Heart left ventricle (tissue), 16 donors: ENCODE results near the gene PSMB5. TPM values are rescaled to one million over a fixed set of nuclear protein-coding genes. Genes with fewer than 3 reads are reported as not detected.

Source experiments
- ATAC-seq, 4 donors: fragments of 200-7000 bp; cut with Tn5 transposase; one replicate each; pipeline ENCODE4 v1.9.1; 2020 to 2022; ENCODE audit warnings: moderate library complexity in 4 of 4, mild to moderate bottlenecking in 3 of 4, moderate number of reproducible peaks in 1 of 4
- DNase-seq, 5 donors: peaks; one replicate each; pipeline ENCODE4 v3.0.0-alpha.2; 2020
- H3K27ac ChIP-seq, 12 donors: fragments of 200-600 bp; sonication (generic) in 4 of 12; one replicate each; pipeline versions ENCODE4 v1.5.0 to v1.8.0; 2016 to 2022; ENCODE audit warnings: mild to moderate bottlenecking in 2 of 12
- H3K27me3 ChIP-seq, 9 donors: fragments of 200-600 bp; sonication (generic) in 2 of 9; one replicate each; pipeline versions ENCODE4 v1.5.1 to v1.8.0; 2016 to 2022; ENCODE audit warnings: mild to moderate bottlenecking in 3 of 9
- H3K36me3 ChIP-seq, 9 donors: fragments of 200-600 bp; sonication (generic) in 2 of 9; one replicate each; pipeline versions ENCODE4 v1.5.0 to v1.8.0; 2018 to 2022; ENCODE audit warnings: mild to moderate bottlenecking in 2 of 9
- H3K4me1 ChIP-seq, 12 donors: fragments of 200-600 bp; sonication (generic) in 4 of 12; one replicate each; pipeline versions ENCODE4 v1.5.0 to v1.8.0; 2016 to 2022; ENCODE audit warnings: mild to moderate bottlenecking in 3 of 12
- H3K4me3 ChIP-seq, 12 donors: fragments of 200-600 bp; sonication (generic) in 4 of 12; one replicate each; pipeline versions ENCODE4 v1.5.0 to v1.8.0; 2017 to 2022; ENCODE audit warnings: mild to moderate bottlenecking in 9 of 12, moderate library complexity in 4 of 12
- H3K9me3 ChIP-seq, 12 donors: fragments of 200-600 bp; sonication (generic) in 4 of 12; one replicate each; pipeline versions ENCODE4 v1.5.0 to v1.8.0; 2016 to 2022; ENCODE audit warnings: mild to moderate bottlenecking in 1 of 12
- POLR2A ChIP-seq, 2 donors: fragments of 450-650 bp; IDR thresholded peaks; one replicate each; pipeline ENCODE4 v1.6.1; 2017; ENCODE audit warnings: antibody characterized with exemption in 2 of 2, mild to moderate bottlenecking in 2 of 2, moderate library complexity in 2 of 2
- WGBS, 4 donors: extraction: QIAGEN DNeasy Blood & Tissue Kit in 2 of 4; methylation state at CpG; one replicate each; pipeline versions ENCODE4 v1.1.5 to v1.1.7; 2013 to 2018; 5-methylcytosine and 5-hydroxymethylcytosine counted together
- intact Hi-C, 10 donors: fragments of 100-400 bp; cut with DNase I; formaldehyde crosslinking; loops; one replicate each; pipeline versions ENCODE4 v1.11.1 to v1.14.2; 2022
- polyA plus RNA-seq, 2 donors: library from polyadenylated mRNA; stranded (reverse); fragments of 200-250 nt; gene quantifications; one replicate each; pipeline ENCODE4 v1.2.3, GENCODE V29; 2013
- total RNA-seq, 9 donors: library from RNA; depleted of rRNA in 2 of 9; stranded (reverse); fragments of >200 nt in 2 of 9; fragmentation: NEBNext Ultra II Directional in 3 of 9; extraction: Animal tissue kit (Norgen Biotek cat#: 25700) in 3 of 9; gene quantifications; one replicate each; pipeline versions ENCODE4 v1.1.0 to v1.2.4, GENCODE V29; 2016 to 2023
- TF ChIP-seq, protein P1 (sequence below), 12 donors: fragments of 200-600 bp; sonication (generic) in 4 of 12; IDR thresholded peaks; one replicate each; pipeline versions ENCODE4 v1.5.0 to v1.8.0; 2018 to 2022; ENCODE audit warnings: antibody characterized with exemption in 12 of 12, mild to moderate bottlenecking in 5 of 12
- donor health status: ischemic (EF 13 %, LVEDD 7.1; RV severe dilation, severe dysfunction).
- donor health status: healthy with polysubstance abuse.
- donor health status: DM: no; HTN: yes; CAD: no.
- donor health status: DM: no; HTN: no; CAD: no.
- donor health status: ischemic (EF 25% LVEDD 6.9; RV normal size, moderate dysfunction).
- donor health status: ischemic (EF 25% LVEDD 5.7; RV mildly dilated, moderate dysfunction).
- donor health status: healthy.
- donor health status: DM: yes; HTN: yes; CAD: no.
- donor health status: ischemic (EF 35%, LVEDD 5.7; RV mildly dilated, moderate dysfunction).
- donor health status: nonischemic (EF 11% LVEDD 7.7; RV severe dilation, severe dysfunction).
- donor health status: DM: yes; HTN: yes; CAD: no.
- donor health status: PGD.
- donor health status: ischemic (EF 29% LVEDD 5.4; RV normal size, mild dysfunction).
- donor health status: nonischemic (EF 23%, LVEDD 6.1; RV moderate dilation, normal function).

The PSMB5 gene
- total and polyA plus RNA-seq, 11 donors = 75.7 to 233 (median 122) TPM

DNA sequence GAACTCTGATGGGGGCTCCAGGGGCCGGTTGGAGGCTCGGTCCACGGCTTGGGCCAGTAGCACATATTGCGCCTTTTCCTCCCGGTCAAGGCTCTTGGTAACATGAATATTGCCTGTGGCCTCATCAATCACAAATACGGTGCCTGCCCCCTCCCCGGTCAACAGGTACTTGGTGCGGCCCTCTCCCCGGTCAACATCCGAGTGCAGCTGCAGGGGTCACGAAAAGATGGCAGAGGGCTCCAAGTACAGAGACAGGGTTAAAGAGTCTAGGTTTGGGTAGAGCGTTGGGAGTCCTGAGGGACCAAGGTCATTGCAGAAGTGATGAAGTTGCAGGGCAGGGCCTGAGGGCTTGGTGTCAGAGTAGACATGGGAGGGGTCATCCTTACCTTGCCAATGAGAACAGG, 20.4 kb upstream of the PSMB5 start:
- ATAC-seq (no peak), DNase-seq (no peak)
- no peaks in the 10 kb centered on the region for H3K9me3 ChIP-seq
- H3K27ac ChIP-seq = no peak overlapping the region
- H3K27me3 ChIP-seq = no peaks in the 10 kb centered on the region
- H3K4me3 ChIP-seq = no peak overlapping the region
- 96 to 99% (median 96%) methylated on average over 12 of the region's 12 CpGs for WGBS, 4 donors
- intact Hi-C loops = loop anchor here in 1 of 10 donors (10.0 kb wide), 1 partner anchor 500 kb away; no protein-coding TSS in a partner anchor
- H3K4me1 ChIP-seq = peaks cover 0 to 28% (median 16%) of the 10 kb centered on the region in 12 donors
- no peak for TF ChIP-seq POLR2A (IDR thresholded peaks at IDR 0.05)
- TF ChIP-seq, protein P1, sequence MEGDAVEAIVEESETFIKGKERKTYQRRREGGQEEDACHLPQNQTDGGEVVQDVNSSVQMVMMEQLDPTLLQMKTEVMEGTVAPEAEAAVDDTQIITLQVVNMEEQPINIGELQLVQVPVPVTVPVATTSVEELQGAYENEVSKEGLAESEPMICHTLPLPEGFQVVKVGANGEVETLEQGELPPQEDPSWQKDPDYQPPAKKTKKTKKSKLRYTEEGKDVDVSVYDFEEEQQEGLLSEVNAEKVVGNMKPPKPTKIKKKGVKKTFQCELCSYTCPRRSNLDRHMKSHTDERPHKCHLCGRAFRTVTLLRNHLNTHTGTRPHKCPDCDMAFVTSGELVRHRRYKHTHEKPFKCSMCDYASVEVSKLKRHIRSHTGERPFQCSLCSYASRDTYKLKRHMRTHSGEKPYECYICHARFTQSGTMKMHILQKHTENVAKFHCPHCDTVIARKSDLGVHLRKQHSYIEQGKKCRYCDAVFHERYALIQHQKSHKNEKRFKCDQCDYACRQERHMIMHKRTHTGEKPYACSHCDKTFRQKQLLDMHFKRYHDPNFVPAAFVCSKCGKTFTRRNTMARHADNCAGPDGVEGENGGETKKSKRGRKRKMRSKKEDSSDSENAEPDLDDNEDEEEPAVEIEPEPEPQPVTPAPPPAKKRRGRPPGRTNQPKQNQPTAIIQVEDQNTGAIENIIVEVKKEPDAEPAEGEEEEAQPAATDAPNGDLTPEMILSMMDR (IDR thresholded peaks at IDR 0.05) = no peak
- H3K36me3 ChIP-seq = peaks cover 0 to 21% (median 18%) of the 10 kb centered on the region in 9 donors

DNA sequence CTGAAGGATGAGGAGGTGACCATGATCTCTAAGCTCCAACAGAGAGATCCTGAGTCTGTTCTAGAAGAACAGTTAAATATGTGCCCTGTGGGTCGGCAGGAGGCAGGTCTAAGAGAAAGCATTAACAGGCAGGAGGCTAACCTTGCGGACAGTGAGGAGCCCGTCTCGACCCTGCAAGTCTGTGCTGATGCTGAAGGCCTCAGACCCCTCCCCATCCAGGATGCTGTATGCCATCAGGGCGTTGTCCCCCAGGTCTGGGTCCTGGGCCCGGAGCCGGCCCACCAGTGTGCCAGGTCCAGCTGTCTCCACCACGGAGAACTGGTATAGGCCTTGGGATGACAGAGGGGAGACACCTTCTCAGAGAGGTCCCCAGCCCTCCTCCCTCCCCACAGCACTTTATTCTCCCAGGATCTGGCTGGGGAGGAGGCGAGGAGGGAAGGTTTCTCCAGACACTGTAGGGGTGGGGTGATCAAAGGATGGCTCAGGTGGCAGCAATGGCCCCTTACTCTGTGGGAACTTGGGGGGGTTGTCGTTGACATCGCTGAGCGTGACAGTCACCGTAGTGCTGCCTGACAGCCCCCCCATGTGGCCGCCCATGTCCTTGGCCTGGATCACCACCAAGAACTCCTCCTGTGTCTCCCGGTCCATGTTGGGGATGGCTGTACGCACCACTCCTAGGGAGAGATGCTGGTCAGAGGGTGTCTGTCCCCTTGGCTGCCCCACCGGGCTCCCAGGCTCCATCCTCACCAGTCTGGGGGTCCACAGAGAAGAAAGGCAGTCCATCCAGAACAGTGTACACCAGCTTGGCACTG, 19.5 kb upstream of the PSMB5 start:
- Histone ChIP-seq H3K9me3 (no peaks in the 10 kb centered on the region), H3K4me3 (no peak overlapping the region), H3K4me1 (peaks cover 0 to 28% (median 16%) of the 10 kb centered on the region in 12 donors), H3K36me3 (peaks cover 0 to 11% (median 9%) of the 10 kb centered on the region in 9 donors), H3K27ac (no peak overlapping the region), H3K27me3 (no peaks in the 10 kb centered on the region)
- intact Hi-C loops = loop anchor here in 2 of 10 donors (2.0 to 10.0 kb wide), 2 partner anchors 61 to 499 kb away; no protein-coding TSS in a partner anchor
- no peak for DNase-seq
- no peak for ATAC-seq
- TF ChIP-seq POLR2A (IDR thresholded peaks at IDR 0.05) = no peak
- TF ChIP-seq, protein P1 (IDR thresholded peaks at IDR 0.05) = peak in 8 of 12 donors; percentile 7 to 45 (median 27)
- WGBS, 4 donors = 70 to 87% (median 74%) methylated on average over 5 to 17 of the region's 17 CpGs

DNA sequence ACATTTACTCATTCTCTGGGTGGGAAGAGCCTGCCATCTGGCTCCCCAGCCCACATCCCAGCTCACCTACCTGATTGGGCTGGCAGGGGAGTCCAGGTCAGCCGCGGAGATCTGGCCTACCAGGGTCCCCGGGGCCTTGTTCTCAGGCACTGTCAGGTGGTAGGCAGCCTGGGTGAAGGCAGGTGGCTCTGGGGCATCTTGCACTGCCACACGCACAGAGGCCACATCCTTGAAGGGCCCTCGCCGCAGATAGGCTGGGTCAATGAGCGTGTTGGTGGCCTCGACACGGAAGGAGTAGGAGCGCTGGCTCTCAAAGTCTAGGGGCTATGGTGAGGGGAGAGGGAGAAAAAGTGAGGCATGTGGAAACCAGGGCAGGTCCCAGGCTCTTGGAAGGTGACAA, 18.7 kb upstream of the PSMB5 start:
- TF ChIP-seq POLR2A (IDR thresholded peaks at IDR 0.05) = no peak
- TF ChIP-seq, protein P1 (IDR thresholded peaks at IDR 0.05) = no peak
- 90 to 98% (median 95%) methylated on average over 9 to 10 of the region's 10 CpGs for WGBS, 4 donors
- Histone ChIP-seq H3K4me3 (no peak overlapping the region), H3K36me3 (peaks cover 0 to 3% (median 1%) of the 10 kb centered on the region in 9 donors), H3K4me1 (peaks cover 0 to 28% (median 16%) of the 10 kb centered on the region in 12 donors), H3K27me3 (no peaks in the 10 kb centered on the region), H3K27ac (no peak overlapping the region), H3K9me3 (no peaks in the 10 kb centered on the region)
- intact Hi-C loops = loop anchor here in 2 of 10 donors (2.0 to 10.0 kb wide), 2 partner anchors 61 to 499 kb away; no protein-coding TSS in a partner anchor
- ATAC-seq (no peak), DNase-seq (no peak)

DNA sequence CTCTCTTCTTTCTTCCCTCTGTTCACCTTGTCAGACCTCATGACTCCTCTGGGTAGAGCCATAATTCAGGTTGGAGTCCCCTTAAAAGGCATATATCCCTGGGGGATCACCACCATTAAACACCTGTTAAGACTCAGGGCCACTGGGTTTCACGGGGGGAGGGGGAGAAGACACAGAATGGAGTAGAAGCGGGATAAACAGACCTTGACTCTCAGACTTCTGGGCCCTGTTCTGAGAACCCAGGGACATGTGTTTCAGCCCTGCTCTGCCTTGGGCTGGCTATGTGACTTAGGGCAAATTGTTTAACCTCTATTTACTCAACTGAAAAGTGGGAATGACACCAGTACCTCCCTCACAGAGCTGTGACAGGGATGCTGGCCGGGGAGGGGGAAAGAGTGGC, 18.0 kb upstream of the PSMB5 start:
- intact Hi-C loops = loop anchor here in 2 of 10 donors (2.0 to 10.0 kb wide), 2 partner anchors 60 to 498 kb away; no protein-coding TSS in a partner anchor
- H3K36me3 ChIP-seq = no peaks in the 10 kb centered on the region
- no peaks in the 10 kb centered on the region for H3K27me3 ChIP-seq

More for the DNA sequence above, 18.0 kb upstream of the PSMB5 start:
- ATAC-seq (no peak), DNase-seq (no peak)
- no peak overlapping the region for H3K27ac ChIP-seq
- H3K4me3 ChIP-seq = no peak overlapping the region
- TF ChIP-seq POLR2A (IDR thresholded peaks at IDR 0.05) = no peak
- TF ChIP-seq, protein P1 (IDR thresholded peaks at IDR 0.05) = no peak
- no peaks in the 10 kb centered on the region for H3K9me3 ChIP-seq
- WGBS, 4 donors = 76 to 91% (median 83%) methylated on average over 3 of the region's 3 CpGs
- peaks cover 0 to 22% (median 13%) of the 10 kb centered on the region in 12 donors for H3K4me1 ChIP-seq
